GM12878 (cell line): ENCODE measurements around the gene CHD9. TPM values are rescaled to one million over a fixed set of nuclear protein-coding genes. Genes with fewer than 3 reads are reported as not detected.

Experiments
- ATAC-seq: fragments of 200-7000 bp; cut with Tn5 transposase; 3 replicates; pipeline ENCODE4 v1.9.1; 2020; ENCODE audit warnings: mild to moderate bottlenecking, moderate library complexity
- BruUV-seq: library from RNA; stranded (reverse); fragments of 400-500 nt; replicated peaks from 2 replicates; lab custom pipeline; 2021; lab: Mats Ljungman, UMichigan
- CTCF ChIA-PET: fragments of 300-600 bp; sonication (Branson Sonifier 250); formaldehyde crosslinking; extraction: SDS; loops from one replicate; lab custom pipeline; 2021; ENCODE audit warnings: inconsistent platforms; lab: Yijun Ruan, JAX
- POLR2A ChIA-PET: fragments of 350-600 bp; formaldehyde crosslinking; extraction: SDS; loops from one replicate; lab custom pipeline; 2021; ENCODE audit warnings: inconsistent platforms; lab: Charles Lee
- RAD21 ChIA-PET: fragments of 300-600 bp; sonication (Branson Sonifier 250); formaldehyde crosslinking; loops from one replicate; lab custom pipeline; 2023; ENCODE audit warnings: antibody characterized with exemption; ENCODE audit not compliant: unreplicated experiment; lab: Charles Lee
- SMC1A ChIA-PET: fragments of 300-600 bp; sonication (Branson Sonifier 250); formaldehyde crosslinking; loops from one replicate; lab custom pipeline; 2023; ENCODE audit not compliant: unreplicated experiment, uncharacterized antibody; lab: Charles Lee
- DNase-seq: peaks from one replicate; pipeline ENCODE4 v3.0.0-alpha.2; 2011; ENCODE audit warnings: low read depth, low spot score
- FAIRE-seq: peaks from 3 replicates; lab custom pipeline; 2011; peaks lifted over from hg19 to GRCh38; lab: Jason Lieb, UNC
- H2AFZ ChIP-seq: 2 replicates; pipeline ENCODE4 v1.6.0; 2011; ENCODE audit warnings: low read depth, low read length, control low read depth; ENCODE audit not compliant: control insufficient read depth
- H3K27ac ChIP-seq: 2 replicates; pipeline ENCODE4 v1.5.1; 2011; ENCODE audit warnings: control low read depth; ENCODE audit not compliant: control insufficient read depth, insufficient read depth
- H3K27me3 ChIP-seq, 2 experiments: replicated peaks in 1 of 2; 2 replicates each; pipeline versions ENCODE4 v1.6.0 to v1.6.1; 2011; ENCODE audit warnings: low read length in 1 of 2; ENCODE audit not compliant: control insufficient read depth in 2 of 2, insufficient read depth in 2 of 2
- H3K36me3 ChIP-seq, 2 experiments: 2 replicates each; pipeline ENCODE4 v1.5.1; 2011; ENCODE audit warnings: low read length in 1 of 2; ENCODE audit not compliant: control insufficient read depth in 2 of 2, insufficient read depth in 2 of 2
- H3K4me1 ChIP-seq: 2 replicates; pipeline ENCODE4 v1.6.1; 2011; ENCODE audit warnings: mild to moderate bottlenecking, low read length, moderate library complexity, mixed read lengths; ENCODE audit not compliant: control insufficient read depth, insufficient read depth
- H3K4me2 ChIP-seq: 2 replicates; pipeline ENCODE4 v1.6.0; 2011; ENCODE audit warnings: control low read depth; ENCODE audit not compliant: control insufficient read depth, insufficient read depth
- H3K4me3 ChIP-seq: fragments of 200-600 bp; sonication (generic); 2 replicates; pipeline ENCODE4 v1.5.1; 2016
- H3K79me2 ChIP-seq: 2 replicates; pipeline ENCODE4 v1.6.0; 2011; ENCODE audit warnings: low read length; ENCODE audit not compliant: control insufficient read depth, insufficient read depth
- H3K9ac ChIP-seq: 2 replicates; pipeline ENCODE4 v1.8.0; 2011; ENCODE audit warnings: low read length, control low read depth, mixed read lengths; ENCODE audit not compliant: control insufficient read depth, insufficient read depth
- H3K9me3 ChIP-seq: replicated peaks from 3 replicates; pipeline ENCODE4 v1.5.1; 2011; ENCODE audit warnings: mild to moderate bottlenecking, low read length; ENCODE audit not compliant: control insufficient read depth, insufficient read depth
- H4K20me1 ChIP-seq: 2 replicates; pipeline ENCODE4 v1.6.0; 2011; ENCODE audit not compliant: control insufficient read depth, insufficient read depth
- BMI1 ChIP-seq: fragments of 450-650 bp; IDR thresholded peaks from 2 replicates; pipeline ENCODE4 v1.6.1; 2016; ENCODE audit warnings: mild to moderate bottlenecking, moderate library complexity, borderline replicate concordance
- GATAD2B ChIP-seq: fragments of 450-650 bp; conservative IDR thresholded peaks from 2 replicates; pipeline ENCODE4 v1.6.1; 2017; ENCODE audit warnings: low read depth, mild to moderate bottlenecking, moderate library complexity
- HDGF ChIP-seq: fragments of 450-650 bp; IDR thresholded peaks from 2 replicates; pipeline ENCODE4 v1.6.1; 2016; ENCODE audit warnings: antibody characterized with exemption
- MEF2A ChIP-seq: IDR thresholded peaks from 2 replicates; pipeline ENCODE4 v1.6.1; 2011; ENCODE audit warnings: low read depth, mild to moderate bottlenecking, low read length, moderate library complexity; ENCODE audit not compliant: insufficient read depth
- MYC ChIP-seq: IDR thresholded peaks from 2 replicates; pipeline ENCODE4 v1.6.1; 2011; ENCODE audit warnings: mild to moderate bottlenecking, low read length, moderate library complexity, inconsistent platforms; ENCODE audit not compliant: insufficient read depth, insufficient replicate concordance, insufficient read length, severe bottlenecking
- RFX5 ChIP-seq: IDR thresholded peaks from 2 replicates; pipeline ENCODE4 v1.6.1; 2011; ENCODE audit warnings: low read depth, low read length, improper control_type of control experiment
- SP1 ChIP-seq: IDR thresholded peaks from one replicate; pipeline ENCODE4 v1.6.1; 2011; ENCODE audit warnings: low read depth, low read length
- USF2 ChIP-seq: IDR thresholded peaks from 2 replicates; pipeline ENCODE4 v1.6.1; 2011; ENCODE audit warnings: low read depth, low read length, improper control_type of control experiment, borderline replicate concordance
- YBX1 ChIP-seq: fragments of 450-650 bp; IDR thresholded peaks from 2 replicates; pipeline ENCODE4 v1.6.1; 2016; ENCODE audit warnings: antibody characterized with exemption
- WGBS: methylation state at CpG from one replicate; pipeline ENCODE4 v1.1.6; 2016; ENCODE audit warnings: low lambda C conversion rate; ENCODE audit not compliant: insufficient replicate concordance, insufficient coverage; ENCODE audit errors: missing lambda C conversion rate; 5-methylcytosine and 5-hydroxymethylcytosine counted together
- in situ Hi-C: fragments of 300-500 bp; cut with MboI; formaldehyde crosslinking; loops from 9 replicates; pipeline ENCODE4 v1.14.3; 2018; ENCODE audit warnings: mixed read lengths
- intact Hi-C: fragments of 100-400 bp; cut with micrococcal nuclease; formaldehyde crosslinking; loops from one replicate; pipeline ENCODE4 v1.14.2; 2022; ENCODE audit not compliant: unreplicated experiment
- polyA plus RNA-seq, 11 experiments: library from polyadenylated mRNA; depleted of rRNA in 4 of 11; unstranded in 6 of 11; stranded (reverse) in 5 of 11; fragments of >200 nt; fragmentation: Nextera tagmentation in 4 of 11; fragmentation: Illumina TruSeq in 1 of 11; extraction: Ambion mirVana in 4 of 11; extraction: Trizol in 1 of 11; gene quantifications; 1 replicate in 1 of 11; 2 replicates in 10 of 11; pipeline versions ENCODE4 v1.2.1 to v1.2.3, GENCODE V29; 2011 to 2016; ENCODE audit warnings: inconsistent platforms in 2 of 11, missing spikeins in 2 of 11, low read depth in 1 of 11
- total RNA-seq, 4 experiments: library from RNA; depleted of rRNA in 3 of 4; stranded (reverse); fragments of >200 nt in 3 of 4; fragmentation: Illumina TruSeq in 1 of 4; extraction: Trizol in 1 of 4; gene quantifications; 2 replicates each; pipeline versions ENCODE4 v1.2.1 to v1.2.3, GENCODE V29; 2013 to 2021
- TF ChIP-seq, protein P1 (sequence below): IDR thresholded peaks from 2 replicates; pipeline ENCODE4 v1.6.1; 2011; ENCODE audit warnings: mild to moderate bottlenecking, low read depth, low read length, moderate library complexity; ENCODE audit not compliant: insufficient replicate concordance
- TF ChIP-seq, protein P2 (sequence below): fragments of 450-650 bp; conservative IDR thresholded peaks from 2 replicates; pipeline ENCODE4 v1.6.1; 2017; ENCODE audit warnings: mild to moderate bottlenecking, moderate library complexity

Gene CHD9
- total and polyA plus RNA-seq, 10 of the 15 experiments (the other 5 are each of a cell fraction or from before 2014, with no cell fraction given) = 29.2 to 95.7 (median 54.3) TPM

GRCh38 chr16:53357208-53357586, 302.4 kb downstream of the CHD9 start:
- ATAC-seq = no peak
- WGBS = 32% methylated on average over 5 of the region's 5 CpGs
- no peak for FAIRE-seq
- RAD21 ChIA-PET = no interaction called here
- Histone ChIP-seq H3K27me3 (no peaks in the 10 kb centered on the region), H3K79me2 (no peaks in the 10 kb centered on the region), H3K9me3 (no peaks in the 10 kb centered on the region), H3K4me2 (no peak overlapping the region), H2AFZ (no peak overlapping the region), H3K4me3 (no peak overlapping the region), H3K9ac (no peak overlapping the region), H3K27ac (no peak overlapping the region), H3K4me1 (no peaks in the 10 kb centered on the region), H3K36me3 (no peaks in the 10 kb centered on the region), H4K20me1 (no peaks in the 10 kb centered on the region)
- TF ChIP-seq, protein P1, sequence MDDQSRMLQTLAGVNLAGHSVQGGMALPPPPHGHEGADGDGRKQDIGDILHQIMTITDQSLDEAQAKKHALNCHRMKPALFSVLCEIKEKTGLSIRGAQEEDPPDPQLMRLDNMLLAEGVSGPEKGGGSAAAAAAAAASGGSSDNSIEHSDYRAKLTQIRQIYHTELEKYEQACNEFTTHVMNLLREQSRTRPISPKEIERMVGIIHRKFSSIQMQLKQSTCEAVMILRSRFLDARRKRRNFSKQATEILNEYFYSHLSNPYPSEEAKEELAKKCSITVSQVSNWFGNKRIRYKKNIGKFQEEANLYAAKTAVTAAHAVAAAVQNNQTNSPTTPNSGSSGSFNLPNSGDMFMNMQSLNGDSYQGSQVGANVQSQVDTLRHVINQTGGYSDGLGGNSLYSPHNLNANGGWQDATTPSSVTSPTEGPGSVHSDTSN = no peak
- no peak for TF ChIP-seq MEF2A
- TF ChIP-seq, protein P2, sequence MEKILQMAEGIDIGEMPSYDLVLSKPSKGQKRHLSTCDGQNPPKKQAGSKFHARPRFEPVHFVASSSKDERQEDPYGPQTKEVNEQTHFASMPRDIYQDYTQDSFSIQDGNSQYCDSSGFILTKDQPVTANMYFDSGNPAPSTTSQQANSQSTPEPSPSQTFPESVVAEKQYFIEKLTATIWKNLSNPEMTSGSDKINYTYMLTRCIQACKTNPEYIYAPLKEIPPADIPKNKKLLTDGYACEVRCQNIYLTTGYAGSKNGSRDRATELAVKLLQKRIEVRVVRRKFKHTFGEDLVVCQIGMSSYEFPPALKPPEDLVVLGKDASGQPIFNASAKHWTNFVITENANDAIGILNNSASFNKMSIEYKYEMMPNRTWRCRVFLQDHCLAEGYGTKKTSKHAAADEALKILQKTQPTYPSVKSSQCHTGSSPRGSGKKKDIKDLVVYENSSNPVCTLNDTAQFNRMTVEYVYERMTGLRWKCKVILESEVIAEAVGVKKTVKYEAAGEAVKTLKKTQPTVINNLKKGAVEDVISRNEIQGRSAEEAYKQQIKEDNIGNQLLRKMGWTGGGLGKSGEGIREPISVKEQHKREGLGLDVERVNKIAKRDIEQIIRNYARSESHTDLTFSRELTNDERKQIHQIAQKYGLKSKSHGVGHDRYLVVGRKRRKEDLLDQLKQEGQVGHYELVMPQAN = no peak
- TF ChIP-seq USF2 = no peak
- TF ChIP-seq RFX5 = no peak
- TF ChIP-seq HDGF = no peak
- TF ChIP-seq MYC = no peak
- no peak for TF ChIP-seq YBX1
- TF ChIP-seq SP1 = no peak
- no peak for TF ChIP-seq BMI1
- TF ChIP-seq GATAD2B = no peak
- BruUV-seq = no TSS peak
- CTCF ChIA-PET = no interaction called here
- DNase-seq = no peak
- SMC1A ChIA-PET = no interaction called here
- in situ Hi-C loops = no loop called here
- intact Hi-C loops = no loop called here
- POLR2A ChIA-PET = no interaction called here
